ENCODE measurements around the gene RPTN. TPM values are rescaled to one million over a fixed set of nuclear protein-coding genes. Genes with fewer than 3 reads are reported as not detected.

RPTN gene
- polyA plus RNA-seq, 1 of the 3 experiments (the other 2 are of a cell fraction): not detected

DNA sequence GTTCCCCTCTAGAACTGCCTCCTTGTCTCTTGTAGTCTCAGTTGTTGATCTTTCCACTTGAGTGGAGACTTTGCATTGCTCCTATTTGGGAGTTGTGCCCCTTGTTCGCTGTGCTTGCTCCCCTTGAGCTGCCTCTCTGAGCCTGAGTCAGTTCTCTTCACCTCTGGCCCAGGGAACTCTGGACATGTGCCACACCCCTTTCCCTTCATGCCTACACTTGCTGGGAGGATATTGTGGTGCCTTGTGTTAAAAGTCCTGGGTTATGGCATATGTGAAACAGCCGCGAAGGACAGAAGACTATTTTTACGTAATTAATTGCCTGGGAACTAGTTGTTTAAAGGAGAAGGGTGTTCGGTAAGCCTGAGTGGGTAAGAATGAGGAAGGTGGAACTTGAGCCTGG lies 32.2 kb upstream of the RPTN start:
- Histone ChIP-seq H3K79me2 (ENCODE audit: insufficient read depth) (no peaks in the 10 kb centered on the region), H4K20me1 (ENCODE audit: insufficient read depth) (no peaks in the 10 kb centered on the region), H3F3A (replicated peaks; ENCODE audit: insufficient read depth) (peaks cover 3% of the 10 kb centered on the region), H3K36me3 (replicated peaks in 1 of 2; ENCODE audit: control insufficient read depth in 1 of 2, insufficient read depth in 2 of 2, low read length in 1 of 2) (no peaks in the 10 kb centered on the region), H3K27ac (ENCODE audit: low read depth in 2 of 2, low read length in 1 of 2) (no peak overlapping the region), H3K9me2 (no peaks in the 10 kb centered on the region), H3K4me2 (no peak overlapping the region), H3K27me3 (ENCODE audit: insufficient read depth) (0 out of 2 replicates have a peak, but pooled peaks cover 5% of the 10 kb centered on the region), H3K4me1 (ENCODE audit: control insufficient read depth in 1 of 2, insufficient read depth in 2 of 2, low read depth in 1 of 2, low read length in 1 of 2) (no peaks in the 10 kb centered on the region; a peak in 1 of 4 replicates), H2AFZ (ENCODE audit: low read depth) (no peak overlapping the region), H3K9me3 (no peaks in the 10 kb centered on the region), H3K9ac (no peak overlapping the region), H3K4me3 (ENCODE audit: low read depth in 2 of 2, low read length in 1 of 2) (no peak overlapping the region)
- CTCF ChIA-PET: interaction anchor here (2.2 kb wide), 1 partner anchor 267 kb away, joined by 7 read pairs; no protein-coding TSS in a partner anchor
- no peak for DNase-seq
- POLR2A ChIA-PET: no interaction called here
- TF ChIP-seq JUND (IDR thresholded peaks at IDR 0.05) (no peak), FOXJ3 (CRISPR knock-in tag; IDR thresholded peaks at IDR 0.05) (no peak), FOXM1 (IDR thresholded peaks at IDR 0.05; ENCODE audit: low read depth) (no peak), TEAD4 (IDR thresholded peaks at IDR 0.05; ENCODE audit: borderline replicate concordance, insufficient read depth) (no peak), NFIC (IDR thresholded peaks at IDR 0.05; ENCODE audit: borderline replicate concordance) (no peak), MXI1 (IDR thresholded peaks at IDR 0.05; ENCODE audit: low read depth, low read length) (no peak), EP300 (IDR thresholded peaks at IDR 0.05; ENCODE audit: borderline replicate concordance in 1 of 2, low read depth in 1 of 2, low read length in 1 of 2) (no peak), SMC3 (IDR thresholded peaks at IDR 0.05; ENCODE audit: low read depth, low read length) (no peak), RXRA (IDR thresholded peaks at IDR 0.05; ENCODE audit: borderline replicate concordance, low read depth) (no peak), NRF1 (IDR thresholded peaks at IDR 0.05; ENCODE audit: low read depth, low read length) (no peak), ELF1 (IDR thresholded peaks at IDR 0.05) (no peak)
- TF ChIP-seq, protein P1, sequence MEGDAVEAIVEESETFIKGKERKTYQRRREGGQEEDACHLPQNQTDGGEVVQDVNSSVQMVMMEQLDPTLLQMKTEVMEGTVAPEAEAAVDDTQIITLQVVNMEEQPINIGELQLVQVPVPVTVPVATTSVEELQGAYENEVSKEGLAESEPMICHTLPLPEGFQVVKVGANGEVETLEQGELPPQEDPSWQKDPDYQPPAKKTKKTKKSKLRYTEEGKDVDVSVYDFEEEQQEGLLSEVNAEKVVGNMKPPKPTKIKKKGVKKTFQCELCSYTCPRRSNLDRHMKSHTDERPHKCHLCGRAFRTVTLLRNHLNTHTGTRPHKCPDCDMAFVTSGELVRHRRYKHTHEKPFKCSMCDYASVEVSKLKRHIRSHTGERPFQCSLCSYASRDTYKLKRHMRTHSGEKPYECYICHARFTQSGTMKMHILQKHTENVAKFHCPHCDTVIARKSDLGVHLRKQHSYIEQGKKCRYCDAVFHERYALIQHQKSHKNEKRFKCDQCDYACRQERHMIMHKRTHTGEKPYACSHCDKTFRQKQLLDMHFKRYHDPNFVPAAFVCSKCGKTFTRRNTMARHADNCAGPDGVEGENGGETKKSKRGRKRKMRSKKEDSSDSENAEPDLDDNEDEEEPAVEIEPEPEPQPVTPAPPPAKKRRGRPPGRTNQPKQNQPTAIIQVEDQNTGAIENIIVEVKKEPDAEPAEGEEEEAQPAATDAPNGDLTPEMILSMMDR (IDR thresholded peaks at IDR 0.05): no peak
- TF ChIP-seq, protein P2, sequence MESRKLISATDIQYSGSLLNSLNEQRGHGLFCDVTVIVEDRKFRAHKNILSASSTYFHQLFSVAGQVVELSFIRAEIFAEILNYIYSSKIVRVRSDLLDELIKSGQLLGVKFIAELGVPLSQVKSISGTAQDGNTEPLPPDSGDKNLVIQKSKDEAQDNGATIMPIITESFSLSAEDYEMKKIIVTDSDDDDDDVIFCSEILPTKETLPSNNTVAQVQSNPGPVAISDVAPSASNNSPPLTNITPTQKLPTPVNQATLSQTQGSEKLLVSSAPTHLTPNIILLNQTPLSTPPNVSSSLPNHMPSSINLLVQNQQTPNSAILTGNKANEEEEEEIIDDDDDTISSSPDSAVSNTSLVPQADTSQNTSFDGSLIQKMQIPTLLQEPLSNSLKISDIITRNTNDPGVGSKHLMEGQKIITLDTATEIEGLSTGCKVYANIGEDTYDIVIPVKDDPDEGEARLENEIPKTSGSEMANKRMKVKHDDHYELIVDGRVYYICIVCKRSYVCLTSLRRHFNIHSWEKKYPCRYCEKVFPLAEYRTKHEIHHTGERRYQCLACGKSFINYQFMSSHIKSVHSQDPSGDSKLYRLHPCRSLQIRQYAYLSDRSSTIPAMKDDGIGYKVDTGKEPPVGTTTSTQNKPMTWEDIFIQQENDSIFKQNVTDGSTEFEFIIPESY (IDR thresholded peaks at IDR 0.05; ENCODE audit: borderline replicate concordance, low read depth): no peak
- TF ChIP-seq, protein P3, sequence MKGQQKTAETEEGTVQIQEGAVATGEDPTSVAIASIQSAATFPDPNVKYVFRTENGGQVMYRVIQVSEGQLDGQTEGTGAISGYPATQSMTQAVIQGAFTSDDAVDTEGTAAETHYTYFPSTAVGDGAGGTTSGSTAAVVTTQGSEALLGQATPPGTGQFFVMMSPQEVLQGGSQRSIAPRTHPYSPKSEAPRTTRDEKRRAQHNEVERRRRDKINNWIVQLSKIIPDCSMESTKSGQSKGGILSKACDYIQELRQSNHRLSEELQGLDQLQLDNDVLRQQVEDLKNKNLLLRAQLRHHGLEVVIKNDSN (IDR thresholded peaks at IDR 0.05; ENCODE audit: borderline replicate concordance, low read depth): no peak
- TF ChIP-seq, protein P4, sequence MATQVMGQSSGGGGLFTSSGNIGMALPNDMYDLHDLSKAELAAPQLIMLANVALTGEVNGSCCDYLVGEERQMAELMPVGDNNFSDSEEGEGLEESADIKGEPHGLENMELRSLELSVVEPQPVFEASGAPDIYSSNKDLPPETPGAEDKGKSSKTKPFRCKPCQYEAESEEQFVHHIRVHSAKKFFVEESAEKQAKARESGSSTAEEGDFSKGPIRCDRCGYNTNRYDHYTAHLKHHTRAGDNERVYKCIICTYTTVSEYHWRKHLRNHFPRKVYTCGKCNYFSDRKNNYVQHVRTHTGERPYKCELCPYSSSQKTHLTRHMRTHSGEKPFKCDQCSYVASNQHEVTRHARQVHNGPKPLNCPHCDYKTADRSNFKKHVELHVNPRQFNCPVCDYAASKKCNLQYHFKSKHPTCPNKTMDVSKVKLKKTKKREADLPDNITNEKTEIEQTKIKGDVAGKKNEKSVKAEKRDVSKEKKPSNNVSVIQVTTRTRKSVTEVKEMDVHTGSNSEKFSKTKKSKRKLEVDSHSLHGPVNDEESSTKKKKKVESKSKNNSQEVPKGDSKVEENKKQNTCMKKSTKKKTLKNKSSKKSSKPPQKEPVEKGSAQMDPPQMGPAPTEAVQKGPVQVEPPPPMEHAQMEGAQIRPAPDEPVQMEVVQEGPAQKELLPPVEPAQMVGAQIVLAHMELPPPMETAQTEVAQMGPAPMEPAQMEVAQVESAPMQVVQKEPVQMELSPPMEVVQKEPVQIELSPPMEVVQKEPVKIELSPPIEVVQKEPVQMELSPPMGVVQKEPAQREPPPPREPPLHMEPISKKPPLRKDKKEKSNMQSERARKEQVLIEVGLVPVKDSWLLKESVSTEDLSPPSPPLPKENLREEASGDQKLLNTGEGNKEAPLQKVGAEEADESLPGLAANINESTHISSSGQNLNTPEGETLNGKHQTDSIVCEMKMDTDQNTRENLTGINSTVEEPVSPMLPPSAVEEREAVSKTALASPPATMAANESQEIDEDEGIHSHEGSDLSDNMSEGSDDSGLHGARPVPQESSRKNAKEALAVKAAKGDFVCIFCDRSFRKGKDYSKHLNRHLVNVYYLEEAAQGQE (IDR thresholded peaks at IDR 0.05; ENCODE audit: low read depth, low read length): no peak
- WGBS (ENCODE audit: low lambda C conversion rate): 14% methylated on average over 5 of the region's 5 CpGs

Measured in SK-N-SH (cell line).